Caki2 (cell line): Measurements from ENCODE around the gene TMEM45A. TPM values are rescaled to one million over a fixed set of nuclear protein-coding genes. Genes with fewer than 3 reads are reported as not detected.
"Not testable (repeated sequence)": the region's sequence is repeated elsewhere in the genome, so short reads cannot be mapped to it uniquely, and the experiment has no call there.

Experiments used
- DNase-seq: peaks from one replicate; pipeline ENCODE4 v3.0.0-alpha.2; 2015; ENCODE audit warnings: low read depth
- in situ Hi-C: cut with HindIII; loops from 2 replicates; pipeline ENCODE4 v1.10.0; 2016; ENCODE audit warnings: low sequenced_read_pairs, low pct_unique_long_range_greater_than_20kb, mixed read lengths
- total RNA-seq: library from RNA; depleted of rRNA; stranded (reverse); fragments of >200 nt; shearing (Covaris generic); gene quantifications from 2 replicates; pipeline ENCODE4 v1.2.3, GENCODE V29; 2014; ENCODE audit warnings: low replicate concordance

TMEM45A gene
- total RNA-seq, 1 experiment from 2014 or later = 24.5 TPM

DNA sequence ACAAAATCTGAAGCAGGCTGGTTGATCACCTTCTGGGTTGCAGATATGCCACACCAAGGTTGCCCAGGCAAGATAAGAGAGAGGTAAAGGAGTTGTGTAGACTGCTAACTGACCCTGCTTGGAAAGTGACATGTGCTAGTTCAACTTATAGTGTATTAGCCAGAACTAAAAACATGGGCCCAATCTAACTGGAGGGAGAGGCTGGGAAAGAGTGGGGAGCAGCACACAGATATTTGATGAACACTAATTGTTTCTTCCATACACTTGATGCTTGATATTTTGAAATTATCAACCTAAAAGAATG lies 61.9 kb downstream of the TMEM45A start:
- DNase-seq = no peak
- in situ Hi-C loops = no loop called here

DNA sequence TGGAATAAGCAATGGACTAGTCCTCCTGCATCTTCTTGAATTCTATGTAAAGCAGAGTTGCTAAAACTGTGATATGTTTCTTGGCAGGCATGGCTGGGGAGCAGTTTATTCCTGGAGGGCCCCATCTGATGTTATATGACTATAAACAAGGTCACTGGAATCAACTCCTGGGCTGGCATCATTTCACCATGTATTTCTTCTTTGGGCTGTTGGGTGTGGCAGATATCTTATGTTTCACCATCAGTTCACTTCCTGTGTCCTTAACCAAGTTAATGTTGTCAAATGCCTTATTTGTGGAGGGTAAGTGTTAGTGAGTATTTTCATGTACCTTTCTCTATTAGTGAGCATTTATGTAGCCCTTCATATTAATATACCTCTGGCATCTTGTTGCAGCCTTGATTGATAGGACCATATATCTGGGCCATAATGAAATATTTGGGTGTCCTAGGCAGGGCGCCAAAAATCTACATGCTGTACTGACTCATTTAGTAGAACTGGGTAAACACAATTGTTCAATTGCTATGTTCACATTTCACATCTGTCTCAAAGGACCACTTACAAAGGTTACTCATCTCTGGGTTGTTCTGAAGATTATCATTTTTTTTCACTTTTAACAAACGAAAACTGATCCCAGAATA lies 64.4 kb downstream of the TMEM45A start:
- in situ Hi-C loops = no loop called here

DNA sequence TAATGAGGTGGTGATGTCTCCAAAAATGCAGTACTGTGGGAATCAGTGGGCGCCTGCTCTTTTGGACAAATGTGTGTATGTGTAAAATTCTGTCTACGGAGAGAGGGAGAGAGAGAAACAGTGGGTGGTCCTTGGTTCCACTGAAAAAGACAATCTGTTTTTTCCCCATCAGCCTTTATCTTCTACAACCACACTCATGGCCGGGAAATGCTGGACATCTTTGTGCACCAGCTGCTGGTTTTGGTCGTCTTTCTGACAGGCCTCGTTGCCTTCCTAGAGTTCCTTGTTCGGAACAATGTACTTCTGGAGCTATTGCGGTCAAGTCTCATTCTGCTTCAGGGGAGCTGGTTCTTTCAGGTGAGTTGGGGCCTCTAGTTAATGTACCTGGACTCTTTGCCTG lies 65.8 kb downstream of the TMEM45A start:
- in situ Hi-C loops = no loop called here
- no peak for DNase-seq

More for the DNA sequence above, 64.4 kb downstream of the TMEM45A start:
- DNase-seq = no peak

DNA sequence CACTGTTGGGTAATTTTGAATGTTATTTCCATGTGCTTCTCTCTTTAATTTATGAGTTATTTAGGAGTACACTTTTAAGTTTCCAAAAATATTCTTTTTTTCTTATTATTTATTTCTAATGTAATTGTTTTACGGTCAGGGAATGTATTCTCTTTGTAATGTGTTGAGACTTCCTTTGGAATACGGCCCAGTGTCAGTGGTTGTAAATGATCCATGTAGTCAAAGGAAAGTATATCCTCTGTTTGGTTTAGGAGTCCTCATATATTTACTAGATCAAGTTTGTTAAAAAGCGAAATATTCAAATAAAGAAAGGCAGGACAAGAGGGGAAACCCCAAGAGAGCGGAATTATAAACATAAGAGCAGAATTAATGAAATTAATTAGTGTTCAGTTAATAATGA lies 68.0 kb downstream of the TMEM45A start:
- in situ Hi-C loops = no loop called here
- DNase-seq = no peak

DNA sequence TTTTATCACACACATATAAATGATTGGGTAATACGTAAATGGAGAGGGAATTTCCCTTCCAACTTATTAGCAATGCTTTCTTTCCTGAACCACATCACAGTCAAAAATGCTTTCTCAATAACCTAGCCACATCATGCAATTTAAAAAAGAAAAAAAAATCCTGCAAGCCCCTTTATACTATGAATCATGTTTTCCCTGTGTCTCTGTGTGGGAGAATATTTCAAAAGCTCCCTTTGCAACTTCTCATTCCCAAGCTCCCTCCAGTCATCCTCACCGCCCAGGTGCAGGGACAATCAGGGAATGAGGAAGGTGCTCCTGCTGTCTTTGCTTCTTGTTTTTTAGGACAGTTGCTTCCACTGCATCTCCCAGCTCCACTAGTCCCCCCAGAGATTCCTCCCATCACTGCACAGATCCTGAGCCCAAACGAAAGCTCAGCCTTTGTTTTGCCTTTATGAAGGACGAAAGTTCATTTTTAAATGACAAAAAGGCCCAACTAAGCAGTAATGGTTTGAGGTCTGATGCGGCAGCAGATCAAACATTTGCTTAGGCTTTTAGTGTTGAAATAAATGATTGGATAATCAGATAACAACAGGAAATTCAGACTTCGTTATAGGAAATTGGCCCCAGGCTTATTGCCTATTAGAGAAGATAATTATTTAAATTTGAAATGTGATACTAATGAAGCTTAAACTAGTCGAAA lies 69.2 kb downstream of the TMEM45A start:
- no peak for DNase-seq
- in situ Hi-C loops = no loop called here

DNA sequence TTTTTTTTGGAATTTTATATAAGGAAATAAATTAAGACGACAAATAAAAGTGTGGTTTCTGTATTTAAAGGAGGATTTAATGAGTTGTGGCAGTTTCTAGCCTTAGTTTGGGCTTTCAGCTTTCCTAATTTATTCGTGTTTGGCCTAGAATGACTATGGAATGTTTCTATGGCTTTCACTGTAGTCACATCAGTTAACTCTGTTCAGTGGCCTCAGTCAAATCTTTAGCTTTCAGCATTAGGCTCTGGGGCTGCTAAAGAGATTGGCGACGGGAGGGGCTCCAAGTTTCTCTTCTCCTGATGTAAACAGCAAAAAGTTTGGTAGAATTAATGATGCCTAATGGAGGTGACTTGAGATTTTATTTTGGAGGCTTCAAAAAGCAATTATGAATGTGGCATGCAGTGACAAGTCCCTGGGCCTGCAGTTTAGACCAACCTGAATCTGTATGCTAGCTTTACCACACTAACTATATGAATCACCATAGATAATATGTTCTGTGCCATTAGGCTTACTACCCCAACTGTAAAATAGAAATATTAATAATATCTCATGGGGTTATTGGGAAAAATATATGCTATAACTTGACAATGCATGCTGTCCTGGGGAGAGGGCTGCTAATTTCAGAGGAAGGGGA lies 69.9 kb downstream of the TMEM45A start:
- DNase-seq = no peak
- in situ Hi-C loops = no loop called here

DNA sequence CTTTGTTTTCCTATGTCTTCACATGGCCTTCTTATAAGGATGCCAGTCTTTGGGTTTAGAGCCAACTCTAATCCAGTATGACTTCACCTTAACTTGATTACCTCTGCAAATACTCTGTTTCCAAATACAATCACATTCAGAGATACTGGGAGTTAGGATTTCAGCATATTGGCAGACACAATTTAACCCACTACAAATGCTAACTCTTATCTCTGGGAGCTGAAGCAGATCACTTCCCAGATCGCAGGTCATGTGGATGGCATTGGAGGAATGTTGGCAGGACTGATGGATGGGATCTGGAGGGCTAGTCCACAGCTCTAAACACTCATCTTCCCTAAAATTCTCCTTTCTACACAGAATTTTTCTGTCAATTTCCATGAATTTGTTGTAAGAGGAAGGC lies 70.8 kb downstream of the TMEM45A start:
- DNase-seq = no peak
- in situ Hi-C loops = no loop called here

DNA sequence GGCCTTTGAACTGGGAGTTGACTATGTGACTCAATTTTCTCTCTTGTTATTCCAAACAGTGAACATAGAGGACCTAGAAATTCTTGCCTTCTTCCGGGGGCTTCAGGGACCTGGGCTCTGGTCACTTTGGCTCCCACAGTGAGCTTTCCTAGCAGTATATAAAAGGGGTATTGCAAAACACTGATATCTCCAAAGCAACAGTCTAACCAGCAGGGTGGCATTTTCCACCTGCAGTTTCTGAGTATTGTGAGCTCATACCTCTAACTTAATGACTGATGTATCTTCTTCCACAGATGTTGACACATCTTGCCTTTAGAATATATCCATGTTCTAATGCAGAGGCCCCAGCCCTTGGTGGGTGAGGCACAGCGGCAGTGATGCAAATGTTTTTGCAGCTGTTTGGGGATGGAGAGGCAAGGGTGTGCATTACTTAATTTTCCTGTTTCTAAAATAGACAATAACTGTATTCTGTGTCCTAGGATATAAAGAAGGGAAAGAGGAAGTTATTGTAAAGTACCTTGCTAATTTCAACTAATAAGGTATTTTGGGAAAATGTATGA lies 71.3 kb downstream of the TMEM45A start:
- DNase-seq = no peak

DNA sequence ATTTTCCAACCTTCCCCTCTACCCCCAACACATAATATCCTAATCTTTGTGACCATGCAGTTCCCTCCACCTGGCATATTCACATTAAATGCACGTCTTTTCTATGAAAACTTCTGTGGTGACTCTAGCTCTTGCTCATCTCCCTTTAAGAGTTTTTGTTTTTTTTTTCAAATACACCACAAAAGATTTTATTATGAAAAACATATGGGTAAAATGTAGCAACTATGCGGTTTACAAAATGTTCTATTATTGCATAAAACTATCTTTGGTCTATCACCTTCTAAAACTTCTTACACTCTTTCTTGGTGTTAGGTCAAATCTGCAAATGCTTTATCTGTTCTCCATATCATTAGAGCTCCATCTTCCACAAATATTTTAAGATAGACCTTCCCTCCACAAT lies 78.4 kb downstream of the TMEM45A start:
- in situ Hi-C loops = no loop called here
- no peak for DNase-seq

More for the DNA sequence above, 71.3 kb downstream of the TMEM45A start:
- in situ Hi-C loops = no loop called here

DNA sequence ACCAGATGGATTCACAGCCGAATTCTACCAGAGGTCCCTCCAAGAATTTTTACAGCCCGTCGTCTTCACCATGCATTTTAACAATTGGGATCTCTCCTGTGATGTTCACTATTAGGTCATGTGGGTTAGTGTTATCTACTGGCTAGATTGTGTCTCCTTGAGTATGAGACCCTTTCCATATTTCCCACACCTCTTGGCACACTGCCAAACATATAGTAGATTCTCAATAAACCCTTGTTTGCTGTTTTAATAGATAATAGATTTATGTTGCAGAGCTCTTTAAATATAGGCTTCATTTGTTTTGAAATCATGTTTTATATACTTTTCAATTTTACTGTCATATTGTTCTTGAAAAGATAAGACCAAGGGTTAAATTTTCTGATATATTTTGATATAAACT lies 82.1 kb downstream of the TMEM45A start:
- in situ Hi-C loops = no loop called here
- no peak for DNase-seq

DNA sequence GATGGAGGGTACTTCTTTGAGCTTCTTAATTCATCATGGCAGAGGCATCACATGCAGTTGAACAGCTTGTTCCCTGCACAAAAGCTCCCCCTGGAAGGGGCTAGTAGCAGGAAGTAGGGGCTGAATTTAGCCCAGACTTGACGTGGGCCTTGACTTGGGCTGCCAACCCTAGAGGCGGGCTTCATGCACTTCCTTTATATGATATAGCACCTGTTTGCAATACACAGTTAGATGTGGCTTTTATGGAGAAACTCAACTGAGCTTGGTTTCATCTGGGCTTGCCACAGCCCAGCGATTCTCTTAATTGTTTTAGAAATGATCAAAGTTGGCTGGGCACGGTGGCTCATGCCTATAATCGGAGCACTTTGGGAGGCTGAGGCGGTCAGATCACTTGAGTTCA lies 83.3 kb downstream of the TMEM45A start:
- no peak for DNase-seq
- in situ Hi-C loops = no loop called here

DNA sequence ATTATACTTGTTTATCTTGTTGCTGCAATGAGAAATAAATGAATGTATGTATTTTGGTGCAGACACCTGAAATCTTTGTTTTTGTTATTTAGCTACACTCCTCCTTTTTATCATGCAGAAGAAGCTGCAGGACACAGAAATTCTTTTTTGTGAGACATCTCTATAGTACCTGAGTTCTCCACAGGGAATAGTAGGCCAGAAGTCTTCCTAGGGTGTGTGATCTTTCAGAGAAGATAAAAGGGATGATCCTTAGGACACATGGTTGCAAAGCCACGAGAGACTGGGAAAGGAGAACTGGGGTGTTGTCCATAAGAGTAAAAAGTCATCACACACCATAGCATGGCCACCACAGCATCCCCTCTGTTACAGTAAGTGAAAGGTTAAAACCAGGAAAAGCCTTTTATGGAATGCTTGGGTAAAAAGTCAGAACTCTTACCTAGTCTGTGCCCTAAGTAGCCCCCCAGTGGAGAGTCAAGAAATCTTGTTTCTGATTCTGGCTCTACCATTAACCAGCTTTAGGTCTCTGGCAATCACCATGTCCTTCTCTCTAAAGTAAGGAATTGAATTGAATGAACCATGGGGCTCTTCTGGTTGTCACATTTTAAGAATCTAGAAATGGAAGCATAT lies 85.1 kb downstream of the TMEM45A start:
- in situ Hi-C loops = no loop called here
- DNase-seq = no peak

DNA sequence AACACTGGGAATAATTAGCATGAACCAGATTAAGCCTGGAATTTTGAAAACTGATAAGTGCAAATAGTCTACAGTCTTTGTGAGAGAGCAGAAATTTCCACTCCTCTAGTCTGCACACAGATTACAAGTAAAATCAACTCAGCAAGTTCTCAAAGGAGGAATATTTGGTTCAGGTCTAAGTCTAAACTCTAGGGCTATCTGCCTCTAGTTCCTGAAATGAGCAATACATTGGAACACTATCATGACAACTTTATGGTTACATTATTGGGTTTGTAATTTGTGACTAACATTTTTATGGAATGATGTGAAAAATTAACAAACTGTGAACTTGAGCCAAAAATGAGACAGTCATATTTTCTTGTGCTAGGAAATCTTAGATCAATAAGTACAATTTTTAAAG lies 86.2 kb downstream of the TMEM45A start:
- in situ Hi-C loops = no loop called here

DNA sequence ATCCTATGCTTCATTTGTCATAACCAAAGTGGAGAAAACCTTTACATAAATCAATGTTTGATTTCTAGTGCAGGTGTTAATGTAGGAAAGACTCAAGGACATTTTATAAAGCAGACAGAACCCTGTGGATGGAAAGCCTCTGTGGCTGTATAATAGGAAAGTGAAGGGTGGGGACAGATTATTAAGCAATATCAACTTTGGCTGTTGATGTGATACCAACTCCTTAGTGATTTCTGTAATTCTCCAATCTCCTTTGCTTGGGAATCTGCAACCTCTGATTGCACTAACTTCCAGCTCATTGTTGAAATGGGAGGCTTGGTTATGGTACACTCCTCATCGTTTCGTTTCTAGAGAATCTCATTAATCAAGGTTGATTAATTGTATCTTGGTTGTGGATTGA lies 87.7 kb downstream of the TMEM45A start:
- no peak for DNase-seq
- in situ Hi-C loops = no loop called here

More for the DNA sequence above, 86.2 kb downstream of the TMEM45A start:
- no peak for DNase-seq

DNA sequence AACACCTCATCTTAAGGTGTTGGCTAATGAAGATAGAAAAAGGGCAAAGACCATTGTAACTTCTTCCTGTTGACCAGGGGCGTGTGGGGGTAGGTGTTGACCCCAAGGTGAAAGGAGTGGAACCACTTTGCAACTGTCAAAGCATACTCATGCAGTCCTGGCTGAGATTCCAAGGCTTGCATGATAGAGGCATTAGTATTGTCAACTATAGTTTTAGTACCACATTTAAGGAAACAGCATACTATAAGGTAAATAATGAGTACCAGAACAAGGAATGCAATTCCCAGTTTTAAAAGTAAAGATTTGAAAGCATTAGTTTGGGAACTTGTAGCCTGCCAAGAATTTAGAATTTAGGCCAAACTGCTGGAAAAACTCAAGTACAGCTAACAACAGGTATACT lies 89.2 kb downstream of the TMEM45A start:
- in situ Hi-C loops = no loop called here

DNA sequence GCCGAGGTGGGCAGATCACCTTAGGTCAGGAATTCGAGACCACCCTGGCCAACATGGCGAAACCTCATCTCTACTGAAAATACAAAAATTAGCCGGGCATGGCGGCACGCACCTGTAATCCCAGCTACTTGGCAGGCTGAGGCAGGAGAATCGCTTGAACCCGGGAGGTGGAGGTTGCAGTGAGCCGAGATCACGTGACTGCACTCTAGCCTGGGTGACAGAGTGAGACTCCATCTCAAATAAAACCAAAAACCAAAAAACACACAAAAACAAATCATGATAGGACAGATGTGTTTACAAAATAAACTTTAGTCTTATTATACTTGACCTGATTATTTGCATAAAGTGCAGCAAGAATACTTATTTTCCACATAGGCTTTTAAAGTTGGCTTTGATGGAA lies 89.7 kb downstream of the TMEM45A start:
- in situ Hi-C loops, DNase-seq: not testable (repeated sequence)

More for the DNA sequence above, 89.2 kb downstream of the TMEM45A start:
- DNase-seq = no peak

DNA sequence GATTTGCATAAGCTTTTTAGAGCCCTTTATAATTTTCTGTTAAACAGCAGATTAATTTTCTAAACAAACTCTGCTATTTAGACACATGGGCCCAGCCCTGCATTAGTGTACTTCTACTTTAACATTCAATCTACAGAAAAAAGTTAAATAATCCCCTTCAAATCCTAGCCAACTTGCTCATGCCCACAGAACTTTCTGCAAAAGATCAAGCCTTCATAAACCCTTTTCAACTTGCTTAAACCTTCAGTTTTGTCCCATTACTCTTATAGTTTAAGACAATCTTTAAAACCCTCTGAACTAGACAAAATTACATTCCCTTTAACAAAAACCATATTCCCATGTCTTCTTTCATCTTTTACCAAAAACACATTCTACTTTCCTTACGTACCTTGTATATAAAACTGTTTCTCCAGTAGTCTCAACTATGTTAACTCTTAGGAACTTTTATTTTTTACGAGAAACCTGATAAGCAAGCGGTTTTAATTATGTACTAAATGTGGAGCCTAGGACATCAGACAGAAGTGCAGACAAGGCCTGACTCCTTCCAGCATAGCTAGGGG lies 91.8 kb downstream of the TMEM45A start:
- no peak for DNase-seq
- in situ Hi-C loops = no loop called here

DNA sequence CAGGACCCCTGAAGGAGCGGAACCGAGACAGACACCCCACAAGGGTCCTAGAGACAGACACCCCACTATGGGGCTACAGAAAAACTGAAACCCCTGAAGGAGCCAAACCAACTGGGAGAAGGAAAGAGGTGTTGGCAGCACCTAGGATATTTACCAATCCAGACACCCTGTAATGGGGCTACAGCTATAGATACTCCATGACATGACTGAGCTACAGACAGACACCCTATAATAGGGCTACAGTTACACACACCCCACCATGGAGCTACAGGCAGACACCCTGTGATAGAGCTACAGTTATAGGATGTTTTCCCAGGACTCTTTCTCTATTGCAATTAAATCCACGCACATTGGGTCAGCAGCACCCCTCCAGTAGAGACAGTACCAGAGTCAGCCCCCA lies 94.4 kb downstream of the TMEM45A start:
- DNase-seq = no peak
- in situ Hi-C loops = no loop called here

DNA sequence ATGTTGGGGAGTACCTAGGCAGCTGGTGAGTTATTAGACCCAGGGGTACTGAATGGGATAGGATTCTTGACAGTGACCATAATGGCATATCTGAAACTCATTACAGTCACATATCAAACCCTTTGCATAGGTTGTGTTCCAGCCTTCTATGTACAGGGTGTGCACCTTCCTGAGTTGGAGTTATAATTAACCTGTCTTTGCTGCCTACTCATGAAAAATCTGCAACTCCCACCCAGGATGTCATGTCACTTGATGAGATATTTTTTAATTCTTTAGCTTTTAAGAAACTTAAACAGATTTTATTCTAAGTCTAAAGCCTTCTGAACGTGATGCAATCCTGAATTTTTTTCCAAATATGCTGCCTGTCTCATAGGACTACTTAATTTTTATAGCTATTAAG lies 95.8 kb downstream of the TMEM45A start:
- in situ Hi-C loops = no loop called here
- DNase-seq = no peak
